ENCODE measurements around the gene ILF2. TPM values are rescaled to one million over a fixed set of nuclear protein-coding genes. Genes with fewer than 3 reads are reported as not detected.
A peak's percentile ranks its signal among the peaks of the same experiment; 100 is the strongest.
"Not testable (repeated sequence)": the region's sequence is repeated elsewhere in the genome, so short reads cannot be mapped to it uniquely, and the experiment has no call there.

Gene ILF2
- polyA plus RNA-seq (2014; cell fraction: cytosol; rRNA removed): 822 and 879 TPM in 2 replicates
- polyA plus RNA-seq (2014; cell fraction: nucleus; rRNA removed): 458 and 519 TPM in 2 replicates

DNA sequence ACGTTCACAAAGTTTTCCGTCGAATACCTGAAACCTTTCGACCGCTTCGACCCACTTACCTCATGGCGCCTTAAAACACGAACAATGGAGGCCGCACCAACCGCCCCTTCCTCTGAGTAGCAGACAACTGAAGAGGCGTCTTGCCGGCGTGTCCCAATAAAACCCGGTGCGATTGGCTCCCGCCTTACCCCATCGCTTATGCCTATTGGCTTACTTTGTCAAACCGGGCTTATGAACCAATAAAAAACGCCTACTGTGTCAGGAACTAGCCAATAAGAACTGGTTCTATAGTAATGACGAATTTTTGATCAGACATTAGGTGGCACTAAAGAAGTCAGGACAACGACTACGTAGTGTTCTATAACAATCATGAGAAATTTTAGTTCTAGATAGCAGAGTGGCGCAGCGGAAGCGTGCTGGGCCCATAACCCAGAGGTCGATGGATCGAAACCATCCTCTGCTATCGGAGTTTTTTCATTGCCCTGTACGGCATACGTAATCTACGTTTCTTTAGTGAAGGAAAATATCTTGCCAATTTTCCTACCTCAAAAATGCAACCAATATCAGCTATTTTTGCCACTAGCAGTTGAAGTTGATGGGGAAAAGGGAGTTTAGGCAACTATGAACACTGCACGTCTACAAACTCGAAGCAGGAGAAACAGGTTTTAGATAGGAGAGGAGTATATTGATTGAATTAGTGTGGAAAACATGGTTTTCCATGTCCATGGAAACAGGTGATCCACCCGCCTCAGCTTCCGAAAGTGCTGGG lies at the start of gene ILF2:
ILF2 (minus strand) TSS at position 135 of the 769 bp plus-strand sequence; CDS start at position 64, 71 bp downstream.
- peak; percentile 100 for DNase-seq (ENCODE audit: low spot score)

- DNase-seq (ENCODE audit: low spot score): no peak
These were observed 46.5 kb upstream of the ILF2 start for GRCh38 chr1:153717330-153717729.

DNA sequence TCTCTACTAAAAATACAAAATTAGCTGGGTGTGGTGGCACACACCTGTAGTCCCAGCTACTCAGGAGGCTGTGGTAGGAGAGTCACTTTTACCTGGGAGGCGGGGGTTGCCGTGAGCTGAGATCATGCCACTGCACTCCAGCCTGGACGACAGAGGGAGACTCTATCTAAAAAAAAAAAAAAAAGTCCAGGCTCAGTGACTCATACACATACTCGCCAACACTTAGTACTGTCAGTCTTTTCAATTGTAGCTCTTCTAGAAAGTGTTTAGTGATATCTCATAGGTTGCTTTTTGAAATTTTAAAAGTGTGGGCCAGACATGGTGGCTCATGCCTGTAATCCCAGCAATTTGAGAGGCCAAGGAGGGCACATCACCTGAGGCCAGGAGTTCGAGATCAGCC lies 45.4 kb upstream of the ILF2 start:
- not testable (repeated sequence) for DNase-seq (ENCODE audit: low spot score)

GRCh38 chr1:153711026-153711425 lies 40.2 kb upstream of the ILF2 start:
- peak; percentile 76 for DNase-seq (ENCODE audit: low spot score)

GRCh38 chr1:153705484-153705883 lies 34.7 kb upstream of the ILF2 start:
- no peak for DNase-seq (ENCODE audit: low spot score)

GRCh38 chr1:153699768-153700167 lies 29.0 kb upstream of the ILF2 start:
- DNase-seq (ENCODE audit: low spot score): no peak

- peak; percentile 65 for DNase-seq (ENCODE audit: low spot score)
These were observed 28.3 kb upstream of the ILF2 start for GRCh38 chr1:153698923-153699714.

DNA sequence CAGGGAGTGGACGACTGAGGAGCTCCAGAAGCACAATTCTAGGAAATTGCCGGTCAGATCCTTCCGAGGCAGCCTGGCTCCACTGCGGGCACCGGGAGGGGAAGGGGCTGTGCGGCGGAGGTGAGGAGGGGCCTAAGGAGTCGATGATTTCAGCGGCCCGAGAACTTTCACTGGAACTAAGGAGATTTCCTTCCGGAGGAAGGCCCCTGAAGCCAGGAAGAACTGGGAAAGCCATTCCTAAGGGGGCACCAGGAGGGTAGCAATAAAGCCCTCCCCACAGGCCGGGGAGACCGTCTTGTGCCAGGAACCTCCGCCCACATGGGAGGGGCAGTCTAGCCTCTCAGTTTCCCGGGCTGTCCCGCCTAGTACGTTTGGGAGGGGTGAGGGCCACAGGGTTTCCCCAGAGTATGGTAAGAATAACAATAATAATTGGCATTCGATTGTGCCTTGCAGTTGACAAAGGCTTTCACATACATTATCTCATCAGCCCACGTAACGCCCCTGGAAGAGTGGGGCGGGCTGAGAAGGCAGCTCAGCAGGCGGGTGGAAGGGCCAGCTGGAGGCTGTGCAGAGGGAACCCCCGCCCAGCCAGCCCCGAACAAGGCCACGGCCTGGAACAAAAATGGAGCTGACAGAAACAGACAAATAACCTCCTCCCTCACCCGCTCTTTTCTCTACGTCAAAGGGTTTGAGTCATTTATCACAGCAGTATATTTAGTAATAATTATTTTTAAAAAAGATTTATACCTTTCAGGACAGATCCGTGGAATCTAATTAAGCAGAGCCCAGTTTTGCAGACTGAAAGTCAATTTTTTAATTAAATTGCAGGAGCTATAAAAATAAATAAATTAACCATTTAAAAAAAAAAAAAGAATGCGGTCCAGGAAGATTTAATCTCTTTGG lies 27.5 kb upstream of the ILF2 start:
- peak; percentile 83 for DNase-seq (ENCODE audit: low spot score)

DNA sequence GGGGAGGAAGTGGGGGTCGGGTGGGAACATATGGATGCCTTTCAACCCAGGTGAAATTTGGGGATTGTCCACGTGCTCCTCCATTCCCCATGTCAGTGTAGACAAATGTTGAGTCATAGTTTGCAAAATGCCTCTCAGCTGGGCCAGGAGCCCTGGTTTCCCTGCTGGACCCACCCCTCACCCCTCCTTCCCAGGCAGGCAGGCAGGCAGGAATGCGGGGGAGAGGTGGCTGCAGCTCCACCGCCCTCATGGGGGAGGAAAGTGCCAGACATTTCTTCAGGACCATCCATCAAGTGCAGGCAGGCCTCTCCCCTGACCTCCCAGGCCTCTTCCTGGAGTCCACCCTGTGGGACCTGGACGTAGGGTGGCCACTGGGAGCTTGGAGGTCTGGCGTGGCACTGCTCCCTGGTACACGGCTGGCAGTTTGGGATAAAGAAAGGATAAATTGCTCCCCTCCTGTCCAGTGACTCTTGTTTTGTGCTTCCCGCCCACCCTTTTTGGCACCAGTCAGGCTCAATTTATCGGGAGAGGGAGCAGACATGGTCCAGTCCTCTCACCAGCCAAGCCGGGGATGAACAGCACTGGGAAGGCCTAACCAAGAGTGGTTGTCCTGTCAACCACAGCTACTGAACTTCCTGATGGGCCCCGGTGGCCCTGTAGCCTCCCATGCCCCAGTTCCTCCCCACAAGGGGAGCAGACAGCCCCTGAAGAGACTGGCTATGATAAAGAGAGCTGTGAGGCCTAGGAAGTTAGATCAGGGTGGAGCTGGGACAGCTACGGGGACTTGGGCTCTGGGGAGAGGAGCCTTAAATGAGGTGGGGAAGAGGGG lies 26.6 kb upstream of the ILF2 start:
- DNase-seq (ENCODE audit: low spot score): peak; percentile 91

DNA sequence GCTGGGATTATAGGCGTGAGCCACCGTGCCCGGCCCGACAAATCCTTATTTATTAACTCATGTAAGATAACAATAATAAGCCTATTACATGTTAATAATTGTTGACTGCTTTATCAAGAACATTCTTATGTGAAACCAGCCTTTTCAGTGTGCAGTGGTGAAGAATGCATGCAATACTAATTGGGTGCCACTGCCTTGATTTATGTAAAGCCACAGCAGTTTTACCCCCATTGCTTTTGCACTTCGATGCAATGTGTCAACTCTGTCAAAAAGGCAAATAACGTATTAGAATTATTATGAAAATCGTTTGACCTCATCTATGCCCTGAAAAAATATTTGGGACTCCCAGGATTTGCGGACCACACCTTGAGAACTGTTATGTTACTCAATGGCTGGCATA lies 25.9 kb upstream of the ILF2 start:
- no peak for DNase-seq (ENCODE audit: low spot score)

- DNase-seq (ENCODE audit: low spot score): no peak
These were observed 22.7 kb upstream of the ILF2 start for GRCh38 chr1:153693466-153693865.

- no peak for DNase-seq (ENCODE audit: low spot score)
These were observed 18.0 kb upstream of the ILF2 start for GRCh38 chr1:153688736-153689328.

DNA sequence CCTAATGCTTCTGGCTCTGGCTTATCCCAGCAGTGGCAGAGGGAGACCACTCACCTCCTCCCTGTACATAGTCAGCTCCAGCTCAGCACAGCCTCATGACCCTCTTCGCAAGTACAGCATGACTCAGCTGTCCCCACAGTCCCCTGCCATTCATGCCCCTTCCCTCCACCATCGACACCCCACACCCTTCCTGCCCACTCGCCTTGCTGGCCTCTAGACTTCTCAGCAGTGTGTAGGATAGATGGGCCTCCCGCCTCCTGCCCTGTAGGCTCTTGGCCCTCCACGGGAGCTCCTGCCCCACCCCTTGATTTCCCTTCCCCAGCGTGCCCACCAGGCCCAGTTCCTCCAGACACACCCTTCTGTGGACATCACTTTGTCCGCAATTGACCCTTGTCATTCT lies 17.5 kb upstream of the ILF2 start:
- no peak for DNase-seq (ENCODE audit: low spot score)

DNA sequence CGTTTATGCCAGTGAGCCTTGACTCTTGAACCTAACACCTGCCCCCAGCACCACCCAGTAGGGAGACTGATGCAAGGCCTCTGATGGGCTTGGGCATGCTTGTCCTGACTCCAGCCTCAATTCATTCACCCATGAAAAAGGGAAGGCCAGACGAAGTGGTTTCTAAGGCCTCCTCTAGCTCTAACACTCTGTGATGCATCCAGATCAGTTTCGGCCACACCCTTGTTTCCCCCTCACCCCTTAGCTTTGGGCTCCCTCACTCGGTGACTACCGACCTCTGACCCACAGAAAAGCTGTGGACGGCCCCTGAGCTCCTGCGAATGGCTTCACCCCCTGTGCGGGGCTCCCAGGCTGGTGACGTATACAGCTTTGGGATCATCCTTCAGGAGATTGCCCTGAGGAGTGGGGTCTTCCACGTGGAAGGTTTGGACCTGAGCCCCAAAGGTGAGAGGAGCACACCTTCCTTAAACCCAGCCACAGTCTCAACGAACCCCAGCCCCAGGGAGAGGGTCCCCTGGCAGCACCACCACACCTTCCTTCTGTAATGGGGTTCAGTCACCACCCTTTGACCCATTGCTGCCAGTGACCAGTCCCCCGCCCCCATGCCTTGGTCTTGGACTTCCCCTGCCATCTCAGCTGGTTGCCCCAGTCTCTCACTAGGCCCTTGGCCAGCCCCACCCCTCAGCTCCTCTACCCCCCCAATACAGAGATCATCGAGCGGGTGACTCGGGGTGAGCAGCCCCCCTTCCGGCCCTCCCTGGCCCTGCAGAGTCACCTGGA lies 16.7 kb upstream of the ILF2 start:
- DNase-seq (ENCODE audit: low spot score): no peak

- no peak for DNase-seq (ENCODE audit: low spot score)
These were observed 14.9 kb upstream of the ILF2 start for GRCh38 chr1:153685544-153686340.

DNA sequence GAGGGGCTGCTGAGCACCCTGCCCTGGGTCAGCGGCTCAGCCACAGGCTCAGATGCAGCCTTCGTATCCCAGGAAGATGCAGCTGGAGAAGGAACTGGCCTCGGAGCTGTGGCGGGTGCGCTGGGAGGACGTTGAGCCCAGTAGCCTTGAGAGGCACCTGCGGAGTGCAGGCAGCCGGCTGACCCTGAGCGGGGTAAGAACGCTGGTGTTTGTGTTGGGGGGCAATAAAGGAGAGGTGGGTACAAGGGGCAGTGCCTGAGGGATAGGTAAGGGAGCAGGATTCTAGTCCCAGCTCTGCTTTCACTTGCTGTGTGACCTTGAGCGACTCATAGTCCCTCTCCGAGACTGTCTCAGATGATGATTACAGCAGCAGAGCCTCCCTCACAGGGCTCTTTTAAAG lies 14.1 kb upstream of the ILF2 start:
- no peak for DNase-seq (ENCODE audit: low spot score)

DNA sequence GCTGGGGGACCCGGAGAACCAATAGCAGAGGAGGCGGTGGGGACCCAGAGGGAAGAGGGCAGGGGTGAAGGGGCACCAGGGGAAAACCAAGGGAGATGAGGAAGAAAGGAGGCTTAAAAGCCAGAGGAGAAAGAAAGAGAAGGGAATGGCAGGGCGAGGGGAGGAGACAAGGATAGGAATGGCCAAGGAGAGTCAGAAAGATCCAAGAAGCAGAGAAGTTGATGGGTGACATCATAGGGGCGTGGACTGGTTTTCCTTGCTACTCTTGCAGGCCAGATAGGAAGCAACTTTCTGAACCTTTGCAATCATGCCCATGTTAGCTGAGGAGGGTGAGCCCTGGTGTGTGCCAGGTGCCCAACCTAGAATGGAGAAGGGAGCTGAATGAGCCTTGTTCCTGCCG lies 13.1 kb upstream of the ILF2 start:
- no peak for DNase-seq (ENCODE audit: low spot score)

GRCh38 chr1:153682730-153683129 lies 11.9 kb upstream of the ILF2 start:
- no peak for DNase-seq (ENCODE audit: low spot score)

DNA sequence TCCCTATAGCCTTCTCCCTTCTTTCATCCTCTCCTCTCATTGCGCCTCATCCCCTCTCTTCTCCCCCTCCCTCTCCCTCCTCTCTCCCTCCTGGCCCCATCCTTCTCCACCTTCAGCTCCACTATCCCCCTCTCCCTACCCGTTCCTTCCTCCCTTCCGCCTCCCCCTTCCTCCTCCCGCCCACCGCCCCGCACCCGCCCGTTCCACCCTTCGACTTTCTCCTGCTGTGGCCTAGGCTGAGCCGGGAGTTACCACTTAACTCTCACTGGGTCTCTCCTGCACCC lies 9.3 kb upstream of the ILF2 start:
- DNase-seq (ENCODE audit: low spot score): peak; percentile 35

All from SK-N-DZ (cell line).